Esophagus muscularis mucosa (tissue), 4 donors: Measurements from ENCODE around the gene MAGI1. TPM values are rescaled to one million over a fixed set of nuclear protein-coding genes. Genes with fewer than 3 reads are reported as not detected.

Source experiments
- DNase-seq: peaks from one replicate; pipeline ENCODE4 v3.0.0-alpha.2; 2017; ENCODE audit errors: extremely low spot score
- H3K27ac ChIP-seq, 4 donors: fragments of 200-600 bp; sonication (generic); replicated peaks in 1 of 4; 1 replicate in 3 of 4; 2 replicates in 1 of 4; pipeline ENCODE4 v1.5.1; 2016 to 2019; ENCODE audit warnings: mild to moderate bottlenecking in 1 of 4
- H3K27me3 ChIP-seq, 4 donors: fragments of 200-600 bp; sonication (generic); one replicate each; pipeline versions ENCODE4 v1.5.1 to v1.6.0; 2016 to 2019
- H3K36me3 ChIP-seq, 4 donors: fragments of 200-600 bp; sonication (generic); one replicate each; pipeline ENCODE4 v1.5.1; 2016 to 2019
- H3K4me1 ChIP-seq, 4 donors: fragments of 200-600 bp; sonication (generic); one replicate each; pipeline ENCODE4 v1.5.1; 2016 to 2019
- H3K4me3 ChIP-seq, 4 donors: fragments of 200-600 bp; sonication (generic); 1 replicate in 2 of 4; 2 replicates in 2 of 4; pipeline ENCODE4 v1.5.1; 2016 to 2019; ENCODE audit warnings: mild to moderate bottlenecking in 4 of 4, moderate library complexity in 1 of 4
- H3K9me3 ChIP-seq, 4 donors: fragments of 200-600 bp; sonication (generic); 1 replicate in 3 of 4; 2 replicates in 1 of 4; pipeline ENCODE4 v1.5.1; 2016 to 2019
- CTCF ChIP-seq, 3 experiments: fragments of 200-600 bp in 2 of 3; fragments of 450-650 bp in 1 of 3; sonication (generic) in 2 of 3; IDR thresholded peaks; one replicate each; pipeline ENCODE4 v1.5.1; 2017 to 2019; ENCODE audit warnings: antibody characterized with exemption in 3 of 3, mild to moderate bottlenecking in 2 of 3, moderate library complexity in 1 of 3
- EP300 ChIP-seq: sonication (generic); formaldehyde crosslinking; IDR thresholded peaks from one replicate; pipeline ENCODE4 v1.6.1; 2017; ENCODE audit warnings: antibody characterized with exemption
- POLR2A ChIP-seq: fragments of 450-650 bp; IDR thresholded peaks from one replicate; pipeline ENCODE4 v1.6.1; 2017; ENCODE audit warnings: antibody characterized with exemption, moderate library complexity, mild to moderate bottlenecking, low read depth
- POLR2AphosphoS5 ChIP-seq, 2 donors: sonication (generic); formaldehyde crosslinking; IDR thresholded peaks; one replicate each; pipeline ENCODE4 v1.6.1; 2017; ENCODE audit warnings: antibody characterized with exemption in 2 of 2
- WGBS: methylation state at CpG from one replicate; pipeline ENCODE4 v1.1.5; 2018; 5-methylcytosine and 5-hydroxymethylcytosine counted together
- intact Hi-C: fragments of 100-400 bp; cut with DNase I; formaldehyde crosslinking; loops from one replicate; pipeline ENCODE4 v1.15.1; 2023
- total RNA-seq, 4 donors: library from RNA; depleted of rRNA; stranded (reverse); fragments of >200 nt; gene quantifications; one replicate each; pipeline versions ENCODE4 v1.1.0 to v1.2.1, GENCODE V29; 2016

MAGI1 gene
- total RNA-seq, 4 donors from 2014 or later: 17.1 to 35.1 (median 25.2) TPM

DNA sequence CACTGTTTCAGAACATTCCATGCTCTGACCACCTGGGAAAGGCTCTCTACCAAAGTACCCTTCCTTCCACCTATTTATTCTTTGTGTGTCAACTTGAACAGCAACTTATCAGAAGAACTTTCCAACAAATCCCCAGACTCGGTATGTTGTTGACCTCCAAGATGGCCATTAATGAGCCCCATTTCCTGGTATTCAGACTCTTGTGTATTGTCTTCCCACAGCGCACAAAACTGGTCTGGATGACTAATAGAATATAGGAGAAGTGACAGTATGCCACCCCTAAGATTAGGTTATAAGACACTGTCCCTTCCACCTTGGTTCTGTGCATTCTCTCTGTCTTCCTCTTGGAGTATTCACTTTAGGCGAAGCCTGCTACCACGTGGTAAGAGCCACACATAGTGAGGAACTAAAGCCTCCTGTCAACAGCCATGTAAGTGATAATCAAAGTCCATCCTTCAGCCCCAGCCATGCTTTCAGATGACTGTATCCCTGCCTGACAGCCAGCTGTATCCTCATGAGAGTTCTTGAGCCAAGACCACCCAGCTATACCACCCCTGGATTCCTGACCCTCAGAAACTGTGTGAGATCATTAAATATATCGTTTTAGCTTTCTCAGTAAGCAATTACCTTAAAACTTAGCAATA lies 481.7 kb downstream of the MAGI1 start:
- peaks cover 0 to 14% (median 0%) of the 10 kb centered on the region in 4 donors for H3K4me1 ChIP-seq
- H3K36me3 ChIP-seq: no peaks in the 10 kb centered on the region
- DNase-seq: no peak
- no peak overlapping the region for H3K4me3 ChIP-seq
- WGBS: 84% methylated on average over 5 of the region's 5 CpGs
- TF ChIP-seq POLR2AphosphoS5 (IDR thresholded peaks at IDR 0.05) (no peak), CTCF (IDR thresholded peaks at IDR 0.05) (no peak), POLR2A (no peak), EP300 (no peak)
- no peaks in the 10 kb centered on the region for H3K9me3 ChIP-seq
- H3K27me3 ChIP-seq: no peaks in the 10 kb centered on the region
- no peak overlapping the region for H3K27ac ChIP-seq
- intact Hi-C loops: no loop called here

GRCh38 chr3:65552434-65552833 lies 486.3 kb downstream of the MAGI1 start:
- H3K4me3 ChIP-seq: no peak overlapping the region
- WGBS: 86% methylated on average over 1 of the region's 1 CpG
- H3K27ac ChIP-seq: no peak overlapping the region
- TF ChIP-seq EP300 (no peak), CTCF (IDR thresholded peaks at IDR 0.05) (no peak), POLR2AphosphoS5 (IDR thresholded peaks at IDR 0.05) (no peak), POLR2A (no peak)
- peaks cover 0 to 7% (median 0%) of the 10 kb centered on the region in 4 donors for H3K27me3 ChIP-seq
- intact Hi-C loops: no loop called here
- H3K36me3 ChIP-seq: no peaks in the 10 kb centered on the region
- peaks cover 13 to 26% (median 17%) of the 10 kb centered on the region in 4 donors for H3K4me1 ChIP-seq
- no peaks in the 10 kb centered on the region for H3K9me3 ChIP-seq
- DNase-seq: no peak

DNA sequence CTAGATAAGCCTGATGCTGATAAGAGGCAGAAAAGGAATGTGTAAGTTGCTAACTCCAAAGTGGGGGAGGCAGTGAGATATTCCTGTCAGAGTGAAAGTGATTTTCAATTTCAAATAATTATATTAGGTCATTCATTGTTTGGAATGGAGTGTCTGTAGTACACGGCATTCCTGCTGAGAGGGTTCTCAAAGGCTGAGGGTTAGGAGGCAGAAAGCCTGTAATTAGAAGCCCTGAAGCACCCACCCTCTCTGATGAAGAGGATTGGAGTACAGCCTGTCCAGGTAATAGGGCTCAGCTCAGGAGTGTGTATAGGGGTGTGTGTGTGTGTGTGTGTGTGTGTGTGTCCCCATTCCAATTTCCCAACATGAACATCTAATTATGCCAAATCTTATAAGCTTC lies 486.8 kb downstream of the MAGI1 start:
- H3K4me3 ChIP-seq: no peak overlapping the region
- peaks cover 0 to 7% (median 0%) of the 10 kb centered on the region in 4 donors for H3K27me3 ChIP-seq
- peaks cover 13 to 26% (median 15%) of the 10 kb centered on the region in 4 donors for H3K4me1 ChIP-seq
- TF ChIP-seq EP300: no peak
- no peak for TF ChIP-seq CTCF (IDR thresholded peaks at IDR 0.05)
- no peak for TF ChIP-seq POLR2AphosphoS5 (IDR thresholded peaks at IDR 0.05)
- TF ChIP-seq POLR2A: no peak
- no peaks in the 10 kb centered on the region for H3K36me3 ChIP-seq
- 60% methylated on average over 1 of the region's 1 CpG for WGBS
- H3K27ac ChIP-seq: no peak overlapping the region
- H3K9me3 ChIP-seq: no peaks in the 10 kb centered on the region
- intact Hi-C loops: no loop called here
- no peak for DNase-seq

GRCh38 chr3:65550137-65550536 lies 488.6 kb downstream of the MAGI1 start:
- no peak for DNase-seq
- Histone ChIP-seq H3K9me3 (no peaks in the 10 kb centered on the region), H3K27me3 (peaks cover 0 to 7% (median 0%) of the 10 kb centered on the region in 4 donors), H3K36me3 (no peaks in the 10 kb centered on the region), H3K4me1 (peaks cover 10 to 26% (median 15%) of the 10 kb centered on the region in 4 donors), H3K4me3 (no peak overlapping the region), H3K27ac (peak overlapping the region in 2 of 4 donors; percentile 81 to 84)
- no peak for TF ChIP-seq POLR2A
- TF ChIP-seq CTCF (IDR thresholded peaks at IDR 0.05): no peak
- TF ChIP-seq EP300: no peak
- no peak for TF ChIP-seq POLR2AphosphoS5 (IDR thresholded peaks at IDR 0.05)
- 88% methylated on average over 2 of the region's 2 CpGs for WGBS
- intact Hi-C loops: no loop called here

GRCh38 chr3:65549626-65549959 lies 489.1 kb downstream of the MAGI1 start:
- Histone ChIP-seq H3K4me3 (peak overlapping the region; percentile 65 to 80 (median 72)), H3K36me3 (no peaks in the 10 kb centered on the region), H3K9me3 (no peaks in the 10 kb centered on the region), H3K27me3 (peaks cover 0 to 7% (median 0%) of the 10 kb centered on the region in 4 donors), H3K4me1 (peaks cover 10 to 26% (median 15%) of the 10 kb centered on the region in 4 donors), H3K27ac (peak overlapping the region; percentile 76 to 84 (median 79))
- TF ChIP-seq POLR2AphosphoS5 (IDR thresholded peaks at IDR 0.05): no peak
- no peak for TF ChIP-seq CTCF (IDR thresholded peaks at IDR 0.05)
- TF ChIP-seq POLR2A: no peak
- TF ChIP-seq EP300: no peak
- WGBS: 60% methylated on average over 3 of the region's 9 CpGs
- no peak for DNase-seq
- intact Hi-C loops: no loop called here
